Common myeloid progenitor, CD34-positive (primary cell): ENCODE results near the gene RASAL2.

Experiments
- CTCF ChIA-PET: fragments of 350-600 bp; sonication (Branson Sonifier 250); formaldehyde crosslinking; loops from one replicate; lab custom pipeline; 2021; ENCODE audit warnings: antibody characterized with exemption; lab: Charles Lee
- POLR2A ChIA-PET: fragments of 350-600 bp; sonication (Branson Sonifier 250); formaldehyde crosslinking; loops from one replicate; lab custom pipeline; 2021; ENCODE audit warnings: antibody characterized with exemption; lab: Charles Lee
- DNase-seq, 3 donors: peaks; one replicate each; pipeline versions ENCODE4 v3.0.0 to v3.0.0-alpha.2; 2013
- H3K27ac ChIP-seq, 2 experiments: 1 replicate in 1 of 2; 2 replicates in 1 of 2; pipeline ENCODE4 v1.7.0; 2013; ENCODE audit warnings: inconsistent platforms in 2 of 2, low read length in 2 of 2, mild to moderate bottlenecking in 2 of 2, low read depth in 1 of 2, moderate library complexity in 1 of 2; ENCODE audit not compliant: severe bottlenecking in 2 of 2, insufficient read depth in 1 of 2, poor library complexity in 1 of 2
- H3K27me3 ChIP-seq, 5 experiments: replicated peaks in 2 of 5; 1 replicate in 3 of 5; 2 replicates in 2 of 5; pipeline versions ENCODE4 v1.6.1 to v1.7.0; 2013; ENCODE audit warnings: low read length in 4 of 5, mild to moderate bottlenecking in 2 of 5, moderate library complexity in 2 of 5, inconsistent platforms in 1 of 5; ENCODE audit not compliant: insufficient read depth in 5 of 5, control insufficient read depth in 4 of 5
- H3K36me3 ChIP-seq, 4 experiments: 1 replicate in 2 of 4; 2 replicates in 2 of 4; pipeline versions ENCODE4 v1.6.1 to v1.7.0; 2013; ENCODE audit warnings: low read length in 3 of 4, control low read depth in 1 of 4, mild to moderate bottlenecking in 1 of 4; ENCODE audit not compliant: control insufficient read depth in 4 of 4, insufficient read depth in 4 of 4
- H3K4me1 ChIP-seq, 4 experiments: 1 replicate in 3 of 4; 2 replicates in 1 of 4; pipeline versions ENCODE4 v1.6.1 to v1.7.1; 2013; ENCODE audit warnings: low read length in 3 of 4, mild to moderate bottlenecking in 3 of 4, control low read depth in 1 of 4, inconsistent platforms in 1 of 4, moderate library complexity in 1 of 4; ENCODE audit not compliant: control insufficient read depth in 4 of 4, insufficient read depth in 4 of 4; ENCODE audit errors: control extremely low read depth in 1 of 4
- H3K4me3 ChIP-seq, 7 experiments: 1 replicate in 4 of 7; 2 replicates in 3 of 7; pipeline versions ENCODE4 v1.5.1 to v1.7.0; 2013; ENCODE audit warnings: mild to moderate bottlenecking in 7 of 7, low read length in 6 of 7, moderate library complexity in 6 of 7, inconsistent platforms in 2 of 7, low read depth in 2 of 7, control low read depth in 1 of 7; ENCODE audit not compliant: insufficient read depth in 4 of 7, control insufficient read depth in 1 of 7; ENCODE audit errors: extremely low read depth in 1 of 7
- H3K9me3 ChIP-seq, 5 experiments: 1 replicate in 4 of 5; 2 replicates in 1 of 5; pipeline versions ENCODE4 v1.6.1 to v1.7.1; 2013; ENCODE audit warnings: low read length in 4 of 5, mild to moderate bottlenecking in 2 of 5, inconsistent platforms in 1 of 5, low read depth in 1 of 5, moderate library complexity in 1 of 5; ENCODE audit not compliant: control insufficient read depth in 4 of 5, insufficient read depth in 2 of 5; ENCODE audit errors: control extremely low read depth in 1 of 5
- WGBS: methylation state at CpG from one replicate; pipeline ENCODE4 v1.1.5; 2013; ENCODE audit not compliant: insufficient coverage; 5-methylcytosine and 5-hydroxymethylcytosine counted together

The RASAL2 gene

DNA sequence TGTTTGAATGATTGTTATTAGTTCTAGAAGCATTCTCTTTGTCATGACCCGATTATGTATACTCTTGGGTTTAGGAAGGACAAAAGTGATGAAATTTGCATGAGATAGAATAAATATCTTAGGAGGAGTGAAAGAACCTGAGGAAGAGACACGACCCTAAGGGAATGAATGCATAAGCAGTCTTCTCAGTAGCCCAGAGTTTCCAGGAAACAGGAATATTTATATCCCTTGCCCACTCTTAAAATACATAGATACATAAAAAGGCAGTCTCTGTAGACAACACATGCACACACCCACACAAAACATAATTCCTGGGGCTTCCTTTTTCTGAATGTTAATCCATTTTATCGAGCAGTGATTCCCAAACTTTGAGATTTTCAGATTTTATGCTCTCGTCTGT, 383.5 kb downstream of the RASAL2 start:
- CTCF ChIA-PET: interaction anchor here (0.6 to 1.8 kb wide), 2 partner anchors 24 to 651 kb away, joined by 3 to 8 read pairs; no protein-coding TSS in a partner anchor
- H3K4me1 ChIP-seq: no peaks in the 10 kb centered on the region
- WGBS: 100% methylated on average over 1 of the region's 4 CpGs

GRCh38 chr1:178477841-178478240, 383.9 kb downstream of the RASAL2 start:
- Histone ChIP-seq H3K36me3 (peaks cover 0 to 2% (median 0%) of the 10 kb centered on the region in 4 experiments), H3K27ac (no peak overlapping the region), H3K9me3 (no peaks in the 10 kb centered on the region), H3K27me3 (no peaks in the 10 kb centered on the region), H3K4me3 (no peak overlapping the region), H3K4me1 (no peaks in the 10 kb centered on the region)
- 100% methylated on average over 1 of the region's 1 CpG for WGBS
- ChIA-PET POLR2A (no interaction called here), CTCF (no interaction called here)
- DNase-seq: no peak

More for the DNA sequence above, 383.5 kb downstream of the RASAL2 start:
- DNase-seq: no peak
- H3K27me3 ChIP-seq: no peaks in the 10 kb centered on the region
- peaks cover 0 to 3% (median 0%) of the 10 kb centered on the region in 4 experiments for H3K36me3 ChIP-seq
- H3K9me3 ChIP-seq: no peaks in the 10 kb centered on the region
- POLR2A ChIA-PET: no interaction called here
- H3K4me3 ChIP-seq: no peak overlapping the region
- H3K27ac ChIP-seq: no peak overlapping the region

DNA sequence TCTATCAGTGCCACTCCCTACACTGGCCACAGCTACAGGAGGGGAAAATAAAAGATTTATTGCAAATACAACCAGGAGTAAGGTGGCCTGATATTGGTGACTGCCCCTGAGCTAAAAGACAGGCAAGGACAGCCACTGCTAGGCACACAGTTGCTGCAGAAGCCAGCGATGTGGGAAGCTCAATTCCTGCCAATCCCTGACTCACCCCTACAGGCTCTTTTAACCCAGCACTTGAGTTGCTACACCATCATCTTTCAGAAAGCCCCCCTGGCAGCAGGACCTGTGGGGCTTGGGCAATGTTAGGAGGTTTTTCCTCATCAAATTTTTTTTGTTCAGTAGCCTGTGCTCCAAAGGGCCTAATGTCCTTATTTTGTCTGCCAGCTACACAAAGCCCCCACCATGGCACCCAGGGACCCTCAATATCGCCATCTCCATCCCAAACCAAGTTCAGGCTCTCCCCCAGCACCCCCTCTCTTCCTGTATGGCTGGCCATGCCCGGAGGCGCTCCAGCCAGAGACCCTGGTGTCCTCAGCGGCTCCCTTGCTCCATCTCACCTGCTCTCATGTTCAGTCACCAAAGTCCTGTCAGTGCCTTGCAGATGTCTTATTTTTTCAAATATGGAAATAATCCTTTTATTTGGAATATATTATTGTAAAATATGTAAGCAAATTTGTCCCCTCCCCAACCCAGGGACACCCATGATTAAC, 389.5 kb downstream of the RASAL2 start:
- H3K4me3 ChIP-seq: no peak overlapping the region
- H3K4me1 ChIP-seq: peaks cover 0 to 32% (median 18%) of the 10 kb centered on the region in 4 experiments
- H3K9me3 ChIP-seq: no peaks in the 10 kb centered on the region
- H3K36me3 ChIP-seq: no peaks in the 10 kb centered on the region
- CTCF ChIA-PET: interaction anchor here (1.0 kb wide), 1 partner anchor 19 kb away, joined by 4 read pairs; no protein-coding TSS in a partner anchor
- POLR2A ChIA-PET: no interaction called here
- no peaks in the 10 kb centered on the region for H3K27me3 ChIP-seq
- DNase-seq: no peak
- 100% methylated on average over 3 of the region's 5 CpGs for WGBS
- H3K27ac ChIP-seq: no peak overlapping the region

GRCh38 chr1:178484698-178485225, 390.9 kb downstream of the RASAL2 start:
- 38% methylated on average over 1 of the region's 3 CpGs for WGBS
- CTCF ChIA-PET: interaction anchor here (0.7 to 1.2 kb wide), 2 partner anchors 17 to 19 kb away, joined by 3 to 4 read pairs; no protein-coding TSS in a partner anchor

DNA sequence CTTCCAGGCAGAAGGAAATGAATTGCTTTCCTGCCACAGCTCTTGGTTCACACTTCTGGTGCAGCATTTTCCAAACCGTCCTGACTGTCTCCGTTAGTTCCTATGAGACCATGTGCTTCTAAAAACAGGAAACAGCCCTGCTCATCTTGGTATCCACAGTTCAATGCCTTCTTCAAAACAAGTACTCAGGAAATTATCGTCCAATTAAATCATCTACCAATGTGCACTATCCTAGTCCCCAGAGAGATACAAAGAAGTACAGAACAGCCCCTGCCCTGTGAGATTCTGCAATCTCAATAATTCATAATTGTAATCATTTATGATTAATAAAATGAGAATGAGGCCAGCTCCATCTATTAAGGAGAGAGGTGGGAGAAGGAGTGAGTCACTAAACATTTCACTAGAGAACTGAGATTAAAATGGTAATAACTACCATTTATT, 391.7 kb downstream of the RASAL2 start:
- WGBS: 0% methylated on average over 2 of the region's 3 CpGs
- DNase-seq: peak in 2 of 3 donors; percentile 23 to 28
- H3K9me3 ChIP-seq: no peaks in the 10 kb centered on the region
- no peaks in the 10 kb centered on the region for H3K27me3 ChIP-seq
- H3K4me1 ChIP-seq: peaks cover 0 to 32% (median 18%) of the 10 kb centered on the region in 4 experiments
- CTCF ChIA-PET: interaction anchor here (1.2 kb wide), 1 partner anchor 17 kb away, joined by 4 read pairs; no protein-coding TSS in a partner anchor
- H3K27ac ChIP-seq: no peak overlapping the region
- POLR2A ChIA-PET: no interaction called here
- H3K36me3 ChIP-seq: no peaks in the 10 kb centered on the region
- no peak overlapping the region for H3K4me3 ChIP-seq

More at GRCh38 chr1:178484698-178485225, 390.9 kb downstream of the RASAL2 start:
- Histone ChIP-seq H3K9me3 (no peaks in the 10 kb centered on the region), H3K4me1 (peaks cover 0 to 32% (median 18%) of the 10 kb centered on the region in 4 experiments), H3K4me3 (no peak overlapping the region), H3K36me3 (no peaks in the 10 kb centered on the region), H3K27me3 (no peaks in the 10 kb centered on the region), H3K27ac (no peak overlapping the region)
- POLR2A ChIA-PET: no interaction called here
- peak in 2 of 3 donors; percentile 29 to 42 for DNase-seq

DNA sequence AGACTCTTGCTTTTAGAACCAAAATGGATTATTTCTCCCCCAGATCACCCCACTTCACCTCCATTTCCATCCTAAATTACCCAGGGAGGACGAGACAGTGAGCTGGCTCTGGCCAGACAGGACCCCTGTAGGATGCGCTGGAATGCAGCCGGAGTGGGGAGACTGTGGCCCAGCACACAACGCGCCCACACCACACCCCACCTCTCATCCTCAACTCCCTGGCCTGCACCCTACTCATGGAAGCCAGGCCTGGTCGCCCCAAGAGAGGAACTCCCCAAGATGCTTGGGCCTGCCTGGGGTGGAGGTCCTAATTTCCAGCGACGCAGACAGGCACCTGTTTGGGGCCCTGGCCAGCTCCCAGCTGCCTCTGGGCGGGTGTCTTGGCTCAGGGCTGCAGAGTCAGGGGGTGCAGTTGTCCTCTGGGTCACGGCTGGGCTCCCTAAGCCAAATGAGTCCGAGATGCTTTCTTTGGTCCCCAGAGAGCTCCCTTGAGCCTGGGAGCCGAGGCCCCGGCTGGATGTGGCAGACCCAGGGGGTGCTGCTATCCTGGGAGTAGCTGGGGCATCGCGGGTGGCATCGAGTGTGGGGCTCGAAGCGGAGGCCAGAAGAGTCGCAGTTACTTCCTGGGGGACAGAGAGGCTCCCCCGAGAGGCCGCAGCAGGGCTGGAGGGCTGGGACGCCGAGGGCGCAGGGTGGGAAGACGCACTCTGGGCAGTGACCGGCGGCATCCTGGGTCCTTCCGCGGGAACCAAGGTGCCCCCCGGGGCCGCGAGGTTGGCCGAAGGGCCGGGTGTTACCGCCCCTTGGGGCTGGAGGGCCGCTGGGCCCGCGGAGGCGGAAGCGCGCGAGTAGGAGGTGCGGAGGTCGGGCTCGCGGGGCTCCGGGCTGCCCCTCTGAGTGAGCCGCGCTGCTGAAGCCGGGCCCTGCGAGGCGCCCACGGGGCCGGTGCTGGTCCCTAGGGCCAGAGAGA, 392.5 kb downstream of the RASAL2 start:
- peak in 2 of 3 donors; percentile 29 to 32 for DNase-seq
- CTCF ChIA-PET: interaction anchor here (1.2 kb wide), 1 partner anchor 16 kb away, joined by 4 read pairs; no protein-coding TSS in a partner anchor
- POLR2A ChIA-PET: no interaction called here
- Histone ChIP-seq H3K9me3 (no peaks in the 10 kb centered on the region), H3K4me3 (peak overlapping the region in 5 of 7 experiments; percentile 9 to 63 (median 54)), H3K4me1 (peaks cover 0 to 32% (median 18%) of the 10 kb centered on the region in 4 experiments), H3K27ac (no peak overlapping the region), H3K27me3 (no peaks in the 10 kb centered on the region), H3K36me3 (no peaks in the 10 kb centered on the region)
- WGBS: 30% methylated on average over 42 of the region's 54 CpGs
